H9 (cell line): ENCODE data around the gene SUPT7L. TPM values are rescaled to one million over a fixed set of nuclear protein-coding genes. Genes with fewer than 3 reads are reported as not detected.

Experiments used
- DNase-seq: peaks from one replicate; pipeline ENCODE4 v3.0.0-alpha.2; 2017
- H2AFZ ChIP-seq: one replicate; pipeline ENCODE4 v1.6.1; 2013; ENCODE audit warnings: mild to moderate bottlenecking, low read length, control low read depth, moderate library complexity
- H2AK5ac ChIP-seq: 2 replicates; pipeline ENCODE4 v1.6.1; 2013; ENCODE audit warnings: low read length, control low read depth, mixed read lengths; ENCODE audit not compliant: insufficient read length
- H2BK120ac ChIP-seq: one replicate; pipeline ENCODE4 v1.6.1; 2013; ENCODE audit warnings: low read depth, mild to moderate bottlenecking, low read length, control low read depth, inconsistent platforms; ENCODE audit not compliant: poor library complexity, severe bottlenecking
- H2BK12ac ChIP-seq: 2 replicates; pipeline ENCODE4 v1.6.1; 2013; ENCODE audit warnings: low read length, control low read depth, mixed read lengths, low read depth; ENCODE audit not compliant: insufficient read length
- H2BK15ac ChIP-seq: 2 replicates; pipeline ENCODE4 v1.6.1; 2013; ENCODE audit warnings: low read depth, low read length, control low read depth
- H2BK20ac ChIP-seq: one replicate; pipeline ENCODE4 v1.6.1; 2013; ENCODE audit warnings: low read depth, mild to moderate bottlenecking, low read length, control low read depth, inconsistent platforms; ENCODE audit not compliant: poor library complexity, severe bottlenecking
- H2BK5ac ChIP-seq: 2 replicates; pipeline ENCODE4 v1.6.1; 2013; ENCODE audit warnings: low read length, control low read depth, mixed read lengths; ENCODE audit not compliant: insufficient read length
- H3K14ac ChIP-seq: 2 replicates; pipeline ENCODE4 v1.6.1; 2013; ENCODE audit warnings: low read length, control low read depth; ENCODE audit not compliant: insufficient read depth
- H3K18ac ChIP-seq: 2 replicates; pipeline ENCODE4 v1.6.1; 2013; ENCODE audit warnings: low read depth, mild to moderate bottlenecking, mixed read lengths, low read length, control low read depth; ENCODE audit not compliant: insufficient read length
- H3K23ac ChIP-seq: 2 replicates; pipeline ENCODE4 v1.6.1; 2013; ENCODE audit warnings: low read length, control low read depth, mixed read lengths, low read depth; ENCODE audit not compliant: insufficient read length
- H3K23me2 ChIP-seq: 2 replicates; pipeline ENCODE4 v1.6.1; 2013; ENCODE audit warnings: low read depth, mild to moderate bottlenecking, mixed read lengths, low read length, control low read depth; ENCODE audit not compliant: insufficient read length, poor library complexity, severe bottlenecking
- H3K27ac ChIP-seq: 2 replicates; pipeline ENCODE4 v1.5.1; 2013; ENCODE audit warnings: low read length, control low read depth, mixed read lengths, low read depth; ENCODE audit not compliant: insufficient read length
- H3K27me3 ChIP-seq: 2 replicates; pipeline ENCODE4 v1.6.1; 2013; ENCODE audit warnings: low read length, control low read depth, inconsistent platforms; ENCODE audit not compliant: insufficient read depth
- H3K4ac ChIP-seq: 2 replicates; pipeline ENCODE4 v1.6.1; 2013; ENCODE audit warnings: low read depth, mild to moderate bottlenecking, control low read depth, inconsistent platforms, low read length, moderate library complexity
- H3K4me1 ChIP-seq: 2 replicates; pipeline ENCODE4 v1.6.1; 2013; ENCODE audit warnings: low read length, control low read depth, inconsistent platforms; ENCODE audit not compliant: insufficient read depth
- H3K4me2 ChIP-seq: 2 replicates; pipeline ENCODE4 v1.6.1; 2013; ENCODE audit warnings: low read length, control low read depth, mixed read lengths; ENCODE audit not compliant: insufficient read length, insufficient read depth
- H3K56ac ChIP-seq: 2 replicates; pipeline ENCODE4 v1.6.1; 2013; ENCODE audit warnings: low read depth, mild to moderate bottlenecking, mixed read lengths, low read length, control low read depth; ENCODE audit not compliant: insufficient read length
- H3K79me1 ChIP-seq: 2 replicates; pipeline ENCODE4 v1.6.1; 2013; ENCODE audit warnings: low read depth, mild to moderate bottlenecking, moderate library complexity, low read length, control low read depth, inconsistent platforms; ENCODE audit not compliant: insufficient read depth, poor library complexity, severe bottlenecking
- H3K79me2 ChIP-seq: 2 replicates; pipeline ENCODE4 v1.6.1; 2013; ENCODE audit warnings: low read length, control low read depth, inconsistent platforms; ENCODE audit not compliant: insufficient read depth
- H3K9ac ChIP-seq: 2 replicates; pipeline ENCODE4 v1.6.1; 2013; ENCODE audit warnings: low read length, control low read depth, mixed read lengths; ENCODE audit not compliant: insufficient read length; ENCODE audit errors: extremely low read depth
- H3K9me3 ChIP-seq: one replicate; pipeline ENCODE4 v1.6.1; 2013; ENCODE audit warnings: low read depth, low read length, inconsistent platforms; ENCODE audit not compliant: control insufficient read depth
- H3T11ph ChIP-seq: one replicate; pipeline ENCODE4 v1.6.1; 2013; ENCODE audit warnings: mild to moderate bottlenecking, low read length, control low read depth, inconsistent platforms
- H4K20me1 ChIP-seq: one replicate; pipeline ENCODE4 v1.6.1; 2013; ENCODE audit not compliant: control insufficient read depth, insufficient read length, insufficient read depth
- H4K5ac ChIP-seq: 2 replicates; pipeline ENCODE4 v1.6.1; 2013; ENCODE audit warnings: low read depth, mild to moderate bottlenecking, mixed read lengths, low read length, control low read depth; ENCODE audit not compliant: insufficient read length
- H4K8ac ChIP-seq: replicated peaks from 2 replicates; pipeline ENCODE4 v1.6.1; 2013; ENCODE audit warnings: low read length, control low read depth, mixed read lengths, low read depth; ENCODE audit not compliant: insufficient read length
- H4K91ac ChIP-seq: 2 replicates; pipeline ENCODE4 v1.6.1; 2013; ENCODE audit warnings: low read depth, mild to moderate bottlenecking, moderate library complexity, mixed read lengths, low read length, control low read depth; ENCODE audit not compliant: insufficient read length
- H3K27ac Mint-ChIP-seq, 3 experiments: 2 replicates in 2 of 3; 3 replicates in 1 of 3; pipeline ENCODE4 v1.8.0; 2020 to 2021; ENCODE audit warnings: mixed read lengths in 3 of 3, mild to moderate bottlenecking in 1 of 3, moderate library complexity in 1 of 3
- H3K27me3 Mint-ChIP-seq: 2 replicates; pipeline ENCODE4 v1.8.0; 2021; ENCODE audit warnings: low read depth, mild to moderate bottlenecking, moderate library complexity, mixed read lengths
- H3K36me3 Mint-ChIP-seq, 3 experiments: 2 replicates in 2 of 3; 3 replicates in 1 of 3; pipeline ENCODE4 v1.8.0; 2020 to 2021; ENCODE audit warnings: low read depth in 3 of 3, mixed read lengths in 3 of 3; ENCODE audit not compliant: insufficient read depth in 1 of 3
- H3K4me1 Mint-ChIP-seq, 2 experiments: 2 replicates each; pipeline ENCODE4 v1.8.0; 2020; ENCODE audit warnings: mixed read lengths in 2 of 2
- H3K4me3 Mint-ChIP-seq, 2 experiments: 2 replicates in 1 of 2; 3 replicates in 1 of 2; pipeline ENCODE4 v1.8.0; 2020 to 2021; ENCODE audit warnings: mild to moderate bottlenecking in 2 of 2, mixed read lengths in 2 of 2, moderate library complexity in 1 of 2
- H3K9me3 Mint-ChIP-seq, 2 experiments: 2 replicates in 1 of 2; 3 replicates in 1 of 2; pipeline ENCODE4 v1.8.0; 2020; ENCODE audit warnings: mild to moderate bottlenecking in 2 of 2, mixed read lengths in 2 of 2, moderate library complexity in 1 of 2
- total RNA-seq: library from RNA; stranded (reverse); gene quantifications from 2 replicates; pipeline ENCODE4 v1.2.1, GENCODE V29; 2021
- TF ChIP-seq, protein P1 (sequence below): fragments of 200-600 bp; sonication (generic); conservative IDR thresholded peaks from 3 replicates; pipeline ENCODE4 v1.8.0; 2021; ENCODE audit warnings: antibody characterized with exemption, mild to moderate bottlenecking

SUPT7L gene
- total RNA-seq, 1 experiment from 2014 or later = 30.4 TPM

- Histone ChIP-seq H3K4me2 (no peak overlapping the region), H4K8ac (no peak overlapping the region), H3K23me2 (peaks cover 3% of the 10 kb centered on the region), H2BK20ac (no peak overlapping the region), H3K18ac (no peak overlapping the region), H3K79me1 (no peaks in the 10 kb centered on the region), H3K9ac (no peak overlapping the region), H4K5ac (no peak overlapping the region), H2BK15ac (no peak overlapping the region), H3K4me1 (peaks cover 2% of the 10 kb centered on the region; the same call in 1 of the 2 replicates), H3K9me3 (no peaks in the 10 kb centered on the region), H2AK5ac (no peak overlapping the region), H3K27ac (no peak overlapping the region), H3K23ac (no peak overlapping the region), H4K20me1 (no peaks in the 10 kb centered on the region), H3K4ac (no peak overlapping the region), H3K27me3 (no peaks in the 10 kb centered on the region), H3K14ac (no peak overlapping the region), H2BK120ac (no peak overlapping the region), H2BK5ac (no peak overlapping the region), H4K91ac (no peak overlapping the region), H2BK12ac (no peak overlapping the region), H3K56ac (no peak overlapping the region), H3T11ph (no peak overlapping the region), H2AFZ (no peak overlapping the region), H3K79me2 (no peaks in the 10 kb centered on the region)
- H3K36me3 Mint-ChIP-seq = peaks cover 15 to 39% (median 30%) of the 10 kb centered on the region in 3 experiments; a peak in 6 of 7 replicates
- no peak overlapping the region for H3K27ac Mint-ChIP-seq
- TF ChIP-seq, protein P1, sequence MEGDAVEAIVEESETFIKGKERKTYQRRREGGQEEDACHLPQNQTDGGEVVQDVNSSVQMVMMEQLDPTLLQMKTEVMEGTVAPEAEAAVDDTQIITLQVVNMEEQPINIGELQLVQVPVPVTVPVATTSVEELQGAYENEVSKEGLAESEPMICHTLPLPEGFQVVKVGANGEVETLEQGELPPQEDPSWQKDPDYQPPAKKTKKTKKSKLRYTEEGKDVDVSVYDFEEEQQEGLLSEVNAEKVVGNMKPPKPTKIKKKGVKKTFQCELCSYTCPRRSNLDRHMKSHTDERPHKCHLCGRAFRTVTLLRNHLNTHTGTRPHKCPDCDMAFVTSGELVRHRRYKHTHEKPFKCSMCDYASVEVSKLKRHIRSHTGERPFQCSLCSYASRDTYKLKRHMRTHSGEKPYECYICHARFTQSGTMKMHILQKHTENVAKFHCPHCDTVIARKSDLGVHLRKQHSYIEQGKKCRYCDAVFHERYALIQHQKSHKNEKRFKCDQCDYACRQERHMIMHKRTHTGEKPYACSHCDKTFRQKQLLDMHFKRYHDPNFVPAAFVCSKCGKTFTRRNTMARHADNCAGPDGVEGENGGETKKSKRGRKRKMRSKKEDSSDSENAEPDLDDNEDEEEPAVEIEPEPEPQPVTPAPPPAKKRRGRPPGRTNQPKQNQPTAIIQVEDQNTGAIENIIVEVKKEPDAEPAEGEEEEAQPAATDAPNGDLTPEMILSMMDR = no peak
- DNase-seq = no peak
- H3K9me3 Mint-ChIP-seq = no peaks in the 10 kb centered on the region
- H3K27me3 Mint-ChIP-seq = no peaks in the 10 kb centered on the region
- no peak overlapping the region for H3K4me3 Mint-ChIP-seq
- H3K4me1 Mint-ChIP-seq = peaks cover 13 to 43% of the 10 kb centered on the region in 2 experiments
These were observed 38.5 kb downstream of the SUPT7L start for GRCh38 chr2:27624943-27625342.
